ENCODE results near the gene MACROD2. TPM values are rescaled to one million over a fixed set of nuclear protein-coding genes. Genes with fewer than 3 reads are reported as not detected.

Gene MACROD2
- total and polyA plus RNA-seq, 2 experiments from 2014 or later, result 2.8 to 4.3 TPM

GRCh38 chr20:14924433-14924832 is 929.1 kb downstream of the MACROD2 start:
- Mint-ChIP-seq H3K4me3 (no peak overlapping the region), H3K36me3 (ENCODE audit: low read depth) (no peaks in the 10 kb centered on the region)
- no peak for ATAC-seq

More at GRCh38 chr20:14924433-14924832, 929.1 kb downstream of the MACROD2 start:
- H3K27me3 ChIP-seq (ENCODE audit: insufficient read depth), result no peaks in the 10 kb centered on the region
- H4K20me1 ChIP-seq (replicated peaks; ENCODE audit: insufficient read depth), result no peaks in the 10 kb centered on the region
- H3K4me3 ChIP-seq, result no peak overlapping the region
- H3K4me1 ChIP-seq (ENCODE audit: insufficient read depth), result peaks cover 15% of the 10 kb centered on the region; the same call in 1 of the 2 replicates
- H3K79me2 ChIP-seq (replicated peaks; ENCODE audit: insufficient read depth), result no peaks in the 10 kb centered on the region
- TF ChIP-seq NANOG (IDR thresholded peaks at IDR 0.05; ENCODE audit: borderline replicate concordance) (no peak), REST (IDR thresholded peaks at IDR 0.05; ENCODE audit: unreplicated experiment) (no peak), EZH2phosphoT487 (IDR thresholded peaks at IDR 0.05; ENCODE audit: unreplicated experiment) (no peak), CTCF (conservative IDR thresholded peaks at IDR 0.05; ENCODE audit: low read depth in 2 of 2) (no peak), STAT1 (IDR thresholded peaks at IDR 0.05; ENCODE audit: unreplicated experiment) (no peak), EZH2 (IDR thresholded peaks at IDR 0.05; ENCODE audit: low read depth, unreplicated experiment) (no peak), POLR2AphosphoS5 (IDR thresholded peaks at IDR 0.05; ENCODE audit: low read depth) (no peak), CREB1 (CRISPR knock-in tag; IDR thresholded peaks at IDR 0.05; ENCODE audit: low read depth) (no peak)
- H2AFZ ChIP-seq, result no peak overlapping the region
- no peak for DNase-seq (ENCODE audit: low spot score)
- H3K27me3 Mint-ChIP-seq (ENCODE audit: insufficient read depth, low read depth, poor library complexity), result no peaks in the 10 kb centered on the region
- H3K27ac ChIP-seq (ENCODE audit: low read depth), result no peak overlapping the region
- H3K9me3 Mint-ChIP-seq, result no peaks in the 10 kb centered on the region
- no peak overlapping the region for H3K27ac Mint-ChIP-seq
- peaks cover 30% of the 10 kb centered on the region for H3K4me1 Mint-ChIP-seq
- no peaks in the 10 kb centered on the region for H3K36me3 ChIP-seq (ENCODE audit: insufficient read depth)
- no peaks in the 10 kb centered on the region for H3F3A ChIP-seq (replicated peaks; ENCODE audit: low read depth)
- H3K9me2 ChIP-seq (ENCODE audit: insufficient read depth), result no peaks in the 10 kb centered on the region
- H3K4me2 ChIP-seq, result no peak overlapping the region

All from GM23338 (cell line).